Spleen (tissue), 13 donors: ENCODE measurements around the gene HEXD. TPM values are rescaled to one million over a fixed set of nuclear protein-coding genes. Genes with fewer than 3 reads are reported as not detected.

Experiments
- DNase-seq: peaks from one replicate; pipeline ENCODE4 v3.0.0-alpha.2; 2020
- H3K27ac ChIP-seq, 8 donors: fragments of 200-600 bp; sonication (generic) in 7 of 8; 1 replicate in 4 of 8; 2 replicates in 4 of 8; pipeline versions ENCODE4 v1.5.0 to v1.8.0; 2016 to 2021; ENCODE audit warnings: inconsistent platforms in 4 of 8, mild to moderate bottlenecking in 4 of 8, moderate library complexity in 1 of 8
- H3K27me3 ChIP-seq, 7 donors: fragments of 200-600 bp; sonication (generic) in 6 of 7; replicated peaks in 1 of 7; 1 replicate in 4 of 7; 2 replicates in 3 of 7; pipeline versions ENCODE4 v1.5.0 to v1.8.0; 2016 to 2021; ENCODE audit warnings: inconsistent platforms in 3 of 7, mild to moderate bottlenecking in 1 of 7
- H3K36me3 ChIP-seq, 6 donors: fragments of 200-600 bp; sonication (generic) in 5 of 6; 1 replicate in 4 of 6; 2 replicates in 2 of 6; pipeline versions ENCODE4 v1.5.0 to v1.8.0; 2016 to 2021; ENCODE audit warnings: inconsistent platforms in 2 of 6
- H3K4me1 ChIP-seq, 6 donors: fragments of 200-600 bp; sonication (generic) in 5 of 6; 1 replicate in 3 of 6; 2 replicates in 3 of 6; pipeline versions ENCODE4 v1.5.0 to v1.8.0; 2016 to 2021; ENCODE audit warnings: inconsistent platforms in 3 of 6
- H3K4me3 ChIP-seq, 8 donors: fragments of 200-600 bp; sonication (generic) in 7 of 8; 1 replicate in 4 of 8; 2 replicates in 4 of 8; pipeline versions ENCODE4 v1.5.0 to v1.8.0; 2016 to 2021; ENCODE audit warnings: inconsistent platforms in 4 of 8, mild to moderate bottlenecking in 4 of 8, moderate library complexity in 2 of 8
- H3K9me3 ChIP-seq, 8 donors: fragments of 200-600 bp; sonication (generic) in 7 of 8; 1 replicate in 4 of 8; 2 replicates in 4 of 8; pipeline versions ENCODE4 v1.5.0 to v1.8.0; 2016 to 2021; ENCODE audit warnings: inconsistent platforms in 4 of 8
- POLR2A ChIP-seq, 3 donors: fragments of 450-650 bp; IDR thresholded peaks; one replicate each; pipeline ENCODE4 v1.5.1; 2017; ENCODE audit warnings: antibody characterized with exemption in 3 of 3, mild to moderate bottlenecking in 1 of 3
- POLR2AphosphoS5 ChIP-seq, 3 donors: sonication (generic); formaldehyde crosslinking; IDR thresholded peaks; one replicate each; pipeline ENCODE4 v1.5.1; 2017; ENCODE audit warnings: antibody characterized with exemption in 3 of 3
- WGBS, 5 donors: extraction: QIAGEN DNeasy Blood & Tissue Kit in 3 of 5; methylation state at CpG; one replicate each; pipeline versions ENCODE4 v1.1.5 to v1.1.7; 2013 to 2018; 5-methylcytosine and 5-hydroxymethylcytosine counted together
- intact Hi-C: fragments of 100-400 bp; cut with DNase I; formaldehyde crosslinking; loops from one replicate; pipeline ENCODE4 v1.15.0; 2023; ENCODE audit warnings: low total_unique reads
- long read RNA-seq, 2 donors: transcript quantifications; one replicate each; lab custom pipeline, GENCODE V29; 2026
- polyA plus RNA-seq, 3 donors: library from polyadenylated mRNA; stranded (reverse); fragments of 200-250 nt; gene quantifications; one replicate each; pipeline ENCODE4 v1.2.1, GENCODE V29; 2013
- total RNA-seq, 7 donors: library from RNA; depleted of rRNA in 3 of 7; stranded (reverse); fragments of >200 nt in 3 of 7; fragmentation: NEBNext Ultra II Directional in 4 of 7; extraction: Animal tissue kit (Norgen Biotek cat#: 25700) in 4 of 7; gene quantifications; one replicate each; pipeline versions ENCODE4 v1.1.0 to v1.2.1, GENCODE V29; 2016 to 2021
- TF ChIP-seq, protein P1 (sequence below), 11 experiments: fragments of 200-600 bp in 7 of 11; fragments of 450-650 bp in 4 of 11; sonication (generic) in 4 of 11; IDR thresholded peaks in 8 of 11; conservative IDR thresholded peaks in 3 of 11; 1 replicate in 7 of 11; 2 replicates in 4 of 11; pipeline versions ENCODE4 v1.4.0 to v1.8.0; 2016 to 2021; ENCODE audit warnings: antibody characterized with exemption in 11 of 11, inconsistent platforms in 4 of 11, mild to moderate bottlenecking in 1 of 11
- donor health status: healthy with polysubstance abuse.
- donor health status: DM: no; HTN: no; CAD: no; lungs with moderate emphysema.
- donor health status: DM: no; HTN: no; CAD: no.
- donor health status: Bipolar disorder and iron deficiency.
- donor health status: healthy.
- donor health status: DM: no; HTN: no; CAD: no.
- donor health status: DM: yes; HTN: yes; CAD: no.

The HEXD gene
- total RNA-seq (10 to 100 TPM; 62.3 to 88.0 (median 73.5) TPM), polyA plus RNA-seq (100 to 1,000 TPM in 2 of 3 donors, 10 to 100 TPM in 1; 86.3 to 272 (median 257) TPM)
- long read RNA-seq, donor 1, partial matches to known transcripts, result 0 of 3 reads
- long read RNA-seq, donor 1, other reads (novel, unspliced or antisense), result 0 of 3 reads
- long read RNA-seq, donor 2, partial matches to known transcripts, result 0 of 2 reads
- long read RNA-seq, donor 2, other reads (novel, unspliced or antisense), result 0 of 2 reads

GRCh38 chr17:82418001-82418986, at the start of gene HEXD, which contains the start of gene OGFOD3:
HEXD (plus strand) TSS chr17:82418347; CDS start chr17:82419800, 1,453 bp downstream.
OGFOD3 (minus strand) TSS chr17:82418586; CDS start chr17:82418485, 101 bp downstream.
- intact Hi-C loops, result no loop called here
- WGBS, 5 donors, result 1 to 2% (median 2%) methylated on average over 6 to 103 of the region's 108 CpGs
- peaks cover 0 to 6% (median 0%) of the 10 kb centered on the region in 8 donors for H3K9me3 ChIP-seq
- H3K4me1 ChIP-seq, result peaks cover 18 to 58% (median 38%) of the 10 kb centered on the region in 6 donors
- peaks cover 0 to 36% (median 10%) of the 10 kb centered on the region in 6 donors for H3K36me3 ChIP-seq
- H3K4me3 ChIP-seq, result peak within 1 kb of the TSS; percentile 77 to 93 (median 87)
- peak within 1 kb of the TSS; percentile 85 to 97 (median 92) for H3K27ac ChIP-seq
- peak; percentile 78 to 88 (median 84) for TF ChIP-seq POLR2AphosphoS5 (IDR thresholded peaks at IDR 0.05)
- peak in 1 of 3 donors; percentile 69 for TF ChIP-seq POLR2A (IDR thresholded peaks at IDR 0.05)
- TF ChIP-seq, protein P1, sequence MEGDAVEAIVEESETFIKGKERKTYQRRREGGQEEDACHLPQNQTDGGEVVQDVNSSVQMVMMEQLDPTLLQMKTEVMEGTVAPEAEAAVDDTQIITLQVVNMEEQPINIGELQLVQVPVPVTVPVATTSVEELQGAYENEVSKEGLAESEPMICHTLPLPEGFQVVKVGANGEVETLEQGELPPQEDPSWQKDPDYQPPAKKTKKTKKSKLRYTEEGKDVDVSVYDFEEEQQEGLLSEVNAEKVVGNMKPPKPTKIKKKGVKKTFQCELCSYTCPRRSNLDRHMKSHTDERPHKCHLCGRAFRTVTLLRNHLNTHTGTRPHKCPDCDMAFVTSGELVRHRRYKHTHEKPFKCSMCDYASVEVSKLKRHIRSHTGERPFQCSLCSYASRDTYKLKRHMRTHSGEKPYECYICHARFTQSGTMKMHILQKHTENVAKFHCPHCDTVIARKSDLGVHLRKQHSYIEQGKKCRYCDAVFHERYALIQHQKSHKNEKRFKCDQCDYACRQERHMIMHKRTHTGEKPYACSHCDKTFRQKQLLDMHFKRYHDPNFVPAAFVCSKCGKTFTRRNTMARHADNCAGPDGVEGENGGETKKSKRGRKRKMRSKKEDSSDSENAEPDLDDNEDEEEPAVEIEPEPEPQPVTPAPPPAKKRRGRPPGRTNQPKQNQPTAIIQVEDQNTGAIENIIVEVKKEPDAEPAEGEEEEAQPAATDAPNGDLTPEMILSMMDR (IDR thresholded peaks at IDR 0.05 in 8 of 11, conservative IDR thresholded peaks at IDR 0.05 in 3 of 11), result peak in 2 of 11 experiments; percentile 16 to 19
- DNase-seq, result peak; percentile 97
- H3K27me3 ChIP-seq, result no peaks in the 10 kb centered on the region

DNA sequence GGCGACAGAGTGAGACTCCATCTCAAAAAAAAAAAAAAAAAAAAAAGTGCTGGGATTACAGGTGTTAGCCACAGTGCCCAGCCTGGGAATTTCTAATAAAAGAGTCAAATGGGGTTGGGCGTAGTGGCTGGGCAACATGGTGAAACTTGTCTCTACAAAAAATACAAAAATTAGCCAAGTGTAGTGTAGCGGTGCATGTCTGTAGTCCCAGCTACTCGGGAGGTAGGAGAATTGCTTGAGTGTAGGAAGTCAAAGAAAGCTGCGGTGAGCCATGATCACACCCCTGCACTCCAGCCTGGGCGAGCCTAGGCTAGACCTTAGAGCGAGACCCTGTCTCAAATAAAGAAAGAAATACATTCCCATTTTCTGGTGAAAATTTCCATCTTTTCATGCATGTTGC, 48.9 kb upstream of the HEXD start:
- no peaks in the 10 kb centered on the region for H3K9me3 ChIP-seq
- no peaks in the 10 kb centered on the region for H3K36me3 ChIP-seq
- 86 to 91% (median 88%) methylated on average over 6 to 7 of the region's 7 CpGs for WGBS, 5 donors
- no peak overlapping the region for H3K27ac ChIP-seq
- DNase-seq, result no peak
- peaks cover 4 to 60% (median 48%) of the 10 kb centered on the region in 7 donors for H3K27me3 ChIP-seq
- intact Hi-C loops, result no loop called here
- TF ChIP-seq POLR2AphosphoS5 (IDR thresholded peaks at IDR 0.05) (no peak), POLR2A (IDR thresholded peaks at IDR 0.05) (no peak)
- TF ChIP-seq, protein P1 (IDR thresholded peaks at IDR 0.05 in 8 of 11, conservative IDR thresholded peaks at IDR 0.05 in 3 of 11), result no peak
- H3K4me1 ChIP-seq, result peaks cover 8 to 38% (median 33%) of the 10 kb centered on the region in 6 donors
- H3K4me3 ChIP-seq, result no peak overlapping the region

GRCh38 chr17:82370471-82371332, 47.4 kb upstream of the HEXD start:
- WGBS, 5 donors, result 24 to 32% (median 29%) methylated on average over 34 to 38 of the region's 38 CpGs
- no peak for DNase-seq
- H3K27ac ChIP-seq, result no peak overlapping the region
- peak overlapping the region in 7 of 8 donors; percentile 6 to 64 (median 30) for H3K4me3 ChIP-seq
- peaks cover 8 to 41% (median 33%) of the 10 kb centered on the region in 6 donors for H3K4me1 ChIP-seq
- no peaks in the 10 kb centered on the region for H3K9me3 ChIP-seq
- no peaks in the 10 kb centered on the region for H3K36me3 ChIP-seq
- intact Hi-C loops, result no loop called here
- peaks cover 4 to 75% (median 62%) of the 10 kb centered on the region in 7 donors for H3K27me3 ChIP-seq
- TF ChIP-seq, protein P1 (IDR thresholded peaks at IDR 0.05 in 8 of 11, conservative IDR thresholded peaks at IDR 0.05 in 3 of 11), result peak in 1 of 11 experiments; percentile 1
- no peak for TF ChIP-seq POLR2AphosphoS5 (IDR thresholded peaks at IDR 0.05)
